ENCODE results near the gene ZYX.

The ZYX gene

DNA sequence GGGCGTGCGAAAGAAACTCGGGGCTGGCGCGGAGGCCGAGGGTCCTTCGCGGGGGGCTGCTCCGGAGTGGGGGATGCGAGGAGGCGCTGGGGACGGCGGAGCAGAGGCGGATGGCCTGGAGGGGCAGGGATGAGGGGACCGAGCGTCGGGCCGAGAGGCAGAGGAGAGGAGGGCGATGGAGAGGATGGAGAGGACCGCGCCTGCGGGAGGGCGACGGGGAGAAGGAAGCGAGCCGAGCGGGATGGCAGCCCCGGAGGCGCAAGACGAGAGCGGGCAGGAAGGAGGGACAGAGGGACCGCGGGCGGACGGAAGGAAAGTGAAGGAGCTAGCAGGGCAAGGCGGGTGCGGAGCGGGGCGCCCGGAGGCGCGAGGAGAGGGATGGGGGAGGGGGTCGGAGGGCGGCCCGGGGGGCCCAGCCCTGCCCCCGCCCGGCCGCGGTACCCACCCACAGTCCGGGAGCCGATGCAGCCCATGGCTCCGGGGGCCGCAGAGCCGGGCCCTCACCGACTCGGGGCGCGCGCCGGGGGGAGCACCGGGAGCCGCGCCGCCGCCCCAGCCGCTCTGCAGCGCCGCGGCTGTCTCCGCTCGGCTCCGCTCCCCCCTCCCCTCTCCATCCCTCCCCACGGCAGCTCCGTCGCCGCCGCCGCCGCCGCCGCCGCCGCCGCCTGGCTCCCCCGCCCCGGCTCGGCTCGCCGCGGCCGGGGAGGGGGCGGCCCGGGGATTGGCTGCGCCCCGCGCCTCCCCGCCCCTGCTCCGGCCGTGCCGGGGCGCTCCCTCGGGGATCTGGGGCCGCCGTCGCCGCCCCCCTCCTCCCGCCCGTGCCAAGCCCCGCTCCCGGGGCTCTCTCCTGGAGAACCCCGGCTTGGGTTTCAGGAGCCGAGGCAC is 18.8 kb upstream of the ZYX start, which contains the start of gene FAM131B:
TSS of gene FAM131B (minus strand) at position 583 of the 885 bp plus-strand sequence. CDS start at position 473, 110 bp downstream.
- DNase-seq (ENCODE audit: low read depth): no peak

DNA sequence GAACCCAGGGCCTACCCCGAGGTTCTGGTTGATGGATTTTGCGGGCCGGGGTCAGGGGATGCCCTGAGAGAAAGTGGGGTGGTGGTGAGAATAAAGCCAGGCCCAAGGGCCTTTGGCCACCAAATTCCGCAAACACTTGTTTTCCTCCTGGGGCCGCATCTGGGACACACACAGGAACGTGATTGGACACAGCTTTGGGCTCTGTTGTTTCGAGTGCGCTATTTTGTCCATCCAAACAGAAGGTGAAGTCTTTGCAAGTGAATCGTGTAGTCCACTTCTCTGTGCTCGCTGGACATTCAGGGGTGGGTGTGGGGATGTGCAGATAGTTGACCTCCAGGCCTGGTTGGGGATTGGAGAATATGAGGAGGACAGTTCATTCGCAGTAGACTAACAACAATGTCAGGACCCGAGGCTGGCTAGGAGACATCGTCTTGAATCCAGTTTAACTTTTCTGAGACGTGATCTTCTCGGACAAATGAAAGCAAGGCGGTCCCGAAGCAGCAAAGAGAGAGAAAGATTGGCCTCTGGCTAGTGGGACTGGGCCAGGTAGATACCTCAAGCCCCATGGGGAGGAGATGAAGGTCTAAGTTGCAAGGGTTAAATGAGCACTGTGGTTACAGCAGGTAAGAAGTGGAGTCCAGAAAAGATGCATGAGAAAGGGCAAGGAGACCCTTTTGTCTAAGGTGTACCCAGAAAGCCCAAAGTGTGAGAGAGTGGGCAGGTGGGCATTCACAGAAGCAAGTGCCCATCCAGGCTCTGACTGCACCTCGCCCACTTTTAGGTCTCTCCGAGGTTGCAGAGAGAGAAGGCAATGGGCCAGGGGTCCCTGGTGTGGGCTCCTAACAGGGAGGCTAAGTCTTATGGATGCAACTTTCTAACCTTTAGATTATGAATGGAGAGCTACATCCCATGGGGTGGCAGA is 17.9 kb upstream of the ZYX start:
- no peak for DNase-seq (ENCODE audit: low read depth)

DNA sequence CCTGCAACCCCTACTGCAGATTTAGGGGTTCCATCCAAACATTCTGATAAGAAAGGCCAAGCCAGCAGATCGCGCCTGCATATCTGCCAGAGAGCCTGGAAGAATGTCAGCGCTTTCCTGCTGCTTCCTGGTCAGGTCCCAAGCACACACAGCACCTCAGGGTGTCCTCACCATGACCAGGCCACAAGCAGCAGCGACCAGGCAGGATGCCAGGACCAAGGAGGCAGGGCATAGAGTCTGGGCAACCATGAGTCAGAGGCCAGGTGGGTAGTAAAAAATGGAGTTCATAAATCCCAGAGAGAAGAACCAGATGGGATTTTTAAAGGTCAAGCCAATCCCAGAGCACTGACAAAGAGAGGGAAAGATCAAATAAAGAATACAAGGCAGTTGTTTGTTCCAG is 13.2 kb upstream of the ZYX start:
- no peak for DNase-seq (ENCODE audit: low read depth)

DNA sequence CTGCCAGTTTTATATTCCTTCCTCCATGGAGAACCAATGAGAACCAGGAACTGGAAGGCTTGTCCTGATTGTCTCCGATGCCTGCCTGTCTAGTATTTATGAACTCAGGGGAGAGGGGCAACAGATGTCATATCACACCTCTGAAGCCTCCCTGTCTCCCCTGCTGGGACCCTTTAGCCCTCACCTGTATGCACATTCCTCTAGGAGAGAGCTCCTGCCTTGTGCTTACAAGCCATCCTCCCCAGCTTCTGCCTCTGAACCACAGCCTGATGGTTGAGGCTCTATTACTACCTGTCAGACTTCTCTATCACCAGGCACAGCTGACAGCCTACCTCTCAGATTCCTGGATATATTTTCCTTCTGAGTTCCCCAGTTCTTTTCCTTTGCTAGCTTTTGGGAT is 12.8 kb upstream of the ZYX start:
- no peak for DNase-seq (ENCODE audit: low read depth)

DNA sequence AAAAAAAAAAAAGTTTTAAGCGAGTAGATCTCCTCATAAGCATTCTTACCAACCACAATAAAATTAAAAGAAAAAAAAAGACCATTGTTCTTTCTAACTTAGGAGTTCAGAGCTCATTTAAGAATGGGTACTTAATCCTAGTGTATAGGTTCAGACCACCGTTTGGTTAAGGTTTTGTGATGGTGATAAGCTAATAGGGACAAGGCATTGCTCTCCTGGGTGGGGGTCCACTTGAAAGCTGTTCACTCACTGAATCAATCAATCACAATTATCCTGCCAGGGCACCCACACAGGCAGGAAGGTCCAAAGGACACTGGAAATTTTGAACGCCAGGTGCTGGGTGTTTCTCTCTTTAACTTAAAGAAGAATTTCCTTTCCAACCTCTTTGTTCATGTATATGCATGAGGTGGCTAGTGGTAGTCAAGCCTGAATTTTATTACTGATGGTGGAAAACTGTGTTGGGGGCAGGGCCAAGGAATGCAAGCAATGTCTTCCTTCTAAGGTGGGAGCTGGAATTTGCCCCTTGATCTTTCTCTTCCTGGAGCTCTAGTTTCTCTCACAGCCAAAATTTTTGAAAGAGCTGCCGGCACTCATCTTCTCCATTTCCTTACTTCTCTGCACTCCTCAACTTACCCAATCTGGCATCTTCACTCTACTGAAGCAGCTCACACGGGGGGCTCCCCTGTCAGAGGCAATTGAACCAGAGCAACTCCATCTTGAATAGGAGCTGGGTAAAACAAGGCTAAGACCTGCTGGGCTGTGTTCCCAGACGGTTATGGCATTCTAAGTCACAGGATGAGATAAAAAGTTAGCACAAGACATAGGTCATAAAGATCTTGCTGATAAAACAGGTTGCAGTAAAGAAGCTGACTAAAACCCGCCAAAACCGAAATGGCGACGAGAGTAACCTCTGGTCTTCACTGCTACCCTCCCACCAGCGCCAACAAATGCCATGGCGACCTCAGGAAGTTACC is 11.2 kb upstream of the ZYX start:
- DNase-seq (ENCODE audit: low read depth): no peak

DNA sequence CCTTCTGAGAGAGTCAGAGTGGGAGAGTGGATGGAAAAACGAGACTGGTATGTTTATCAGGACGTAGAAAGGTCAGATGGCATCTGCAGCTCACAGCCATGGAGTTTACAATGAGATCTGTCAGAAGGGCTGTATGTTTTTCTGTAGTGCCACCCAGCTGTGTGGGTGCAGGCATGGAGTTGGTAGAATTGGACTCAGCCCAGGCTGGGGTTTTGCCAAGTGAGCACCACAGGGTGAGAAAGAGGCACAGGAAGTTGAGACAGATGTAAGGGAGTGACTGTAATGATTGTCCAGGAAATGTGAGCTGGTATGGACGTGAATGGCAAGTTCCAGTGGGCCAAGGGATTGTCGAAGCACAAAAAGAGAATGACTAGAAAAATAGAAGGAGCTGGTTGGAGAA is 9.1 kb upstream of the ZYX start:
- DNase-seq (ENCODE audit: low read depth): no peak

DNA sequence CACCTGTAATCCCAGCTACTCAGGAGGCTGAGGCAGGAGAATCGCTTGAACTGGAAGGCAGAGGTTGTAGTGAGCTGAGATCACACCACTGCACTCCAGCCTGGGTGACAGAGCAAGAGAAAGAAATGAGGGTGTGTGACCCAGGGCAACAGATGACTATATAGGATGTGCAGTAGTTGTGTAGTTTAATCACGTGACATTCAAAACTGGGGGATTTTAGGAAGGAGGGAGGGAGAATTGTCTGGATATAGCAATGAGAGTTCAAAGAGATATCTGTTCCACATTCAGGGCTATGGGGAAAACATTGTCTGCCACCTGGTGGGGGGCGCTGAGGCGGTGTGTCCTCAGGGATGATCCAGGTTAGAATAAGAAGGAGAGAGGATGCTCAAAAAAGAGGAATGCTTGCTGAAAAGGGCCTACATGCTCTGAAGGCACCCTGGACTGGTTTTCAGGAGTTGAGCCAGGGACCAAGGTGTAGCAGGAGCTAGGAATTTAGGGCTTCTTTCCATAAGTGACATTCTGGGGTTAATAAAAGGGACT is 7.8 kb upstream of the ZYX start:
- DNase-seq (ENCODE audit: low read depth): no peak

DNA sequence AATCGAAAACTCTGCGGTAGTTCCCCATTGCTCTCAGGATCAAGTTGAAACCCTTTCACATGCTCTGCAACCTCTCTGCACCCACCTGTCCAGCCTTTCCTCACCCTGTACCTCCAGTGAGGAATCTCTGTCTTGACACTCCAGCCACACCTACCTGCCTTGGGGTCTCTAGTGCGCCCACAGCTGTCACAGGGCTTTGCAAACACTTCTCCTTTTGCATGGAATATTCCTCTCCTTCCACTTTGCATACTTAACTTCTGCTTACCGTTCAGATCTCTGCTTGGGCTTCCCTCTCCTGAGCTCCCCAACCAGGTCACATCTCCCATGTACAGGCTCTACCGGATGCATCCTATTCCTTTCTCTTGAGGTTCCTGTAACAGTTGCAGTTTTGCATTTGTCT is 6.6 kb upstream of the ZYX start:
- DNase-seq (ENCODE audit: low read depth): no peak

DNA sequence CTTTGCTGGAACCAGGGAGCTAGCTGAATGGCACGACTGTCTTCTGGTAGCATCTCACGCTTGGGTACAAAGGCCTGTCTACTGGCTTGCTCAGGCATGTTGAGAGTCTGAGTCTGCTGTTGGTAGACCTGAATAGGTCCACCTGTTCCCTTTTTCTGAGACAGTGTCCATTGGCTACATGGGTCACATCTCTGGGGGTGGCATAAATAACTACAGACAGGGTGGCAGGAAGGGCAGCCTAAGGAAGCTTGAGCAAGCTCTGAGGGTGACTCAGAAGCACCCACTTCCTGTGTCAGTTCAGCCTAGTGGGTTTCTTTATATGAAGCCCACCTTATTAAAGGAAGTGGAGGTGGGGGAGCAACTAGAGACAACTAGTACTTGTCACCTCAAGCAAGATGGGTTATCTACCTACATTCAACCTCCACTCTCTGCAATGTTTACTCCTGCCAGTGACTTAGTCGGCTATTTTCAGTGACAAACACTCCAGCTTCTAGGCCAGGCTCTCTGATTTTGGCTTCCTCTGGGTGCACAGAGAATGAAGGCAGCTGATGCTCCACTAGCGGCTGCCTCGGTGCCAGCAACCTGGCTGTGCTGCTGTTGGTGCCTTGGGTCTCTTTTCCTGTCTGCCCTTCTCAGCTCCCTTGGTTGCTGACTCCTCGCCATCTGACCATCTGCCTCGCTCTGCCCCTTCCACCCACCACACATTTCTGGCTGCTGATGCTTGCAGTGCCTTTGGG is 5.7 kb upstream of the ZYX start:
- DNase-seq (ENCODE audit: low read depth): no peak

DNA sequence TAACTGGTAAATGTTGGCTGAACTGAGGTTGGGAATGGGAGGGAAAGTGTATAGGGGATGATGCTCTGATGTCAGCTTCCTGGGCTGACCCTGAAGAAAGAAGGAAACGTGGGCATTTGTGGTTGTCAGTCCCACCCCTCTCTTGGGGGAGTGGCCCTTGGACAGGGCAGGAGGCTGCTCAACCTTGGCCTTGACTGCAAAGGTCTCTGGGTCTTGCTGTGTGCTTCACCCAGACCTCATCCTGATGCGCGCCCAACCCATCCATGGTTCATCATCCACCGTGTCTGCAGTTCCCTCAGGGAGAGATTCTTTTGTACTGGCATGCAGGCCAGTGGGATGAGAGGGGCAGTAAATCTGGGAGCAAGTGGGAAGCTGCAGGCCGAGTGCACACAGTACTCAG is 4.7 kb upstream of the ZYX start:
- no peak for DNase-seq (ENCODE audit: low read depth)

DNA sequence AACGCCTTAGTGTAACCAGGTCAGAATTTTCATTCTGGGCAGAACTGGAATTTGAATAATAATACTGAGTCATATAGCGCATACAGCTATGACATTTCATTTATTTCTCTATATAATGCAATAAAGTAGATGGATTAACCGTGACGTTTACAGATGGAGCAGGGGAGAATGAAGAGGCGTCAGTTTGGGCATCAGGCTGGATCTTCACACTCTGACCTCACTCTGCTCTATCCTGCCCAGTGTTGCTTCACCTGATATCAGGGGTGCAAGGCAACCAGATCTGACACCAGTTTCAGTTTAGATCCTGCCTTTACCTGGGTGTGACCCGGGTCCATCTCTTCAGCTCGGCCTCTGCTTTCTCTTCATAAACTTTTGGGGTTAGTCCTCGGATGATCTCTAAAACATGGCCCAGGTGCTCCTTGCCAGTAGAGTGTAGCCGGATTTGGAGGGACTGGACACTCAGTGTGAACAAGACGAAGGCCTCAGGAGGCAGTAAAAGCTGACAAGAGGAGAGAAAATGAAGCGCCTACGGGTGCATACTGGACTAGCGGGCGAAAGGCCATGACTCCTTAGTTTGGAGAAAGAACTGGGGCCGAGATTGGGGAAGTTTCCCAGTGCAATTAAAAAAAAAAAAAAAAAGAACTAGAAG is 1.4 kb upstream of the ZYX start:
- DNase-seq (ENCODE audit: low read depth): no peak

DNA sequence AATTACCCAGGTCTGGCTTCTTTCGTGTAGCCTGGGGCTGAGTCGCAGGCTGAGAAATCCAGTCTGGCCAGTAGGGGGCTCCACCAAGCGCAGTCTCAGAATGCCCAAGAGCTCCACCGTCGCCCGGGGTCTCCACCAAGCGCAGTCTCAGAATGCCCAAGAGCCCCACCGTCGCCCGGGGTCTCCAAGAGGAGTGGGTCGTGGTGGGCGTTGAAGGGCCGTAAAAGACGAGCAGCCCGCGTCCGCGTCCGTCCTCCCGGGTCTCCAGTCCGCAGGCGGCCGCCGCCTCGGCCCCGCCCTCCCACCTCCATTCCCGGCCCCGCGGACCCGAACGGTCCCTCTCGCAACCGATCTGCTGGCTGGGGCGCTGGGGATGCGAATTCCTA is 892 bp upstream of the ZYX start:
- DNase-seq (ENCODE audit: low read depth): no peak

DNA sequence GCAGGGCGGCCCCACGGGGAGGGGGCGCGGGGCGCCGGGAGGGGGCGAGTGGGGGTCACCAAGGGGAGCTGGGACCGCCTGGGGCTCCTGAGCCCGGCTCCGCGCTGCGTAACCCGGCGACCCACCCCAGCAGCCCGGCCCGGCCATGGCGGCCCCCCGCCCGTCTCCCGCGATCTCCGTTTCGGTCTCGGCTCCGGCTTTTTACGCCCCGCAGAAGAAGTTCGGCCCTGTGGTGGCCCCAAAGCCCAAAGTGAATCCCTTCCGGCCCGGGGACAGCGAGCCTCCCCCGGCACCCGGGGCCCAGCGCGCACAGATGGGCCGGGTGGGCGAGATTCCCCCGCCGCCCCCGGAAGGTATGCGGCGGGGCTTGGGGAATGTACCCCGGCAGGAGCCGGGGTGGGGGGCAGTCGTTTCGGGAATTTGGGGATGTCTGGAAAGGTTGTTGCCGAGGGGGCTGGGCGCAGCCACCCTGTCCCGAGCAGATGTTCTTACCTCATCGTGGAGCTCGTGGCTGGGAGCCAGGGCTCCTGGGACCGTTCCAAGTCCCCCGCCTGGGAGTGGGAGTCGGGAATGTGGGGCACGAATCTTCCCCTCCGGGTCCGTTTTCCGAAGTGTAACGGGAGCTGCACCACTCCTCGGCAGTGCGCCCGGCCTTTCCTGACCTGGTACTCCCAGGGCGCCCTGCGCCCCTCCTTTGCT is 431 bp downstream of the ZYX start:
- no peak for DNase-seq (ENCODE audit: low read depth)

DNA sequence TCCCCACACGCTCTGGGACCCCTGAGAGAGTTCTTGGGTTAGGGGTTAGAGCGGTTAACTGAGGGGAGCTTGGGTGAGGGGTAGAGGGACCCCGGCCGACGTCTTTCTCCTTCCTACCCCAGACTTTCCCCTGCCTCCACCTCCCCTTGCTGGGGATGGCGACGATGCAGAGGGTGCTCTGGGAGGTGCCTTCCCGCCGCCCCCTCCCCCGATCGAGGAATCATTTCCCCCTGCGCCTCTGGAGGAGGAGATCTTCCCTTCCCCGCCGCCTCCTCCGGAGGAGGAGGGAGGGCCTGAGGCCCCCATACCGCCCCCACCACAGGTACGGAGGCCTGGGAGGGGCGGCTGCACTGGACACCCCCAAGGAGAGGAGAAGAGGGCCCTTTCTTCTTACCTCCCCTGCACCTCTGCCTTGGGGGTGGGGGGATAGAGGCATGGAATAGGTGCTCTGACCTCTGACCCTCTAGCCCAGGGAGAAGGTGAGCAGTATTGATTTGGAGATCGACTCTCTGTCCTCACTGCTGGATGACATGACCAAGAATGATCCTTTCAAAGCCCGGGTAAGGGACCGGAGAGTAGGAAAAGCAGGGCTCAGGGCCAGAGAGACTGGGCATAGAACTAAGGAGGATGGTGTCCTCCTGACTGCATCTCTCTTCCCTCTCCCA is 1.1 kb downstream of the ZYX start:
- DNase-seq (ENCODE audit: low read depth): no peak

DNA sequence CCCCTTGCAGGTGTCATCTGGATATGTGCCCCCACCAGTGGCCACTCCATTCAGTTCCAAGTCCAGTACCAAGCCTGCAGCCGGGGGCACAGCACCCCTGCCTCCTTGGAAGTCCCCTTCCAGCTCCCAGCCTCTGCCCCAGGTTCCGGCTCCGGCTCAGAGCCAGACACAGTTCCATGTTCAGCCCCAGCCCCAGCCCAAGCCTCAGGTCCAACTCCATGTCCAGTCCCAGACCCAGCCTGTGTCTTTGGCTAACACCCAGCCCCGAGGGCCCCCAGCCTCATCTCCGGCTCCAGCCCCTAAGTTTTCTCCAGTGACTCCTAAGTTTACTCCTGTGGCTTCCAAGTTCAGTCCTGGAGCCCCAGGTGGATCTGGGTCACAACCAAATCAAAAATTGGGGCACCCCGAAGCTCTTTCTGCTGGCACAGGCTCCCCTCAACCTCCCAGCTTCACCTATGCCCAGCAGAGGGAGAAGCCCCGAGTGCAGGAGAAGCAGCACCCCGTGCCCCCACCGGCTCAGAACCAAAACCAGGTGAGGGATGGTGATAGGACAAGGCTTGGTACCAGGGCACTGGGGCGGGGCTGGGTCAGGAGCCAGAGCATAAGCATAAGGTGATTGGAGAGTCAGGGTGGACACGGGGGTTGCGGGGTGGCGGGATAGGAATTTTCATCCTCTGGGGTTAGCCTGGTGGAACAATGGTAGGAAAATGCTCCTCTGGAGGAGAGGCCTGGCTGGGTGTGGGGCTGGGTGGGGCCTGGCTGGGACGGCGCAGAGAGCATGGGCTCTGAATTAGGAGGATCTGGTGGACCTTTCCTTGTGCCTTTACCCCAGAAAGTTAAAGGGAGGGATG is 1.9 kb downstream of the ZYX start:
- DNase-seq (ENCODE audit: low read depth): no peak

DNA sequence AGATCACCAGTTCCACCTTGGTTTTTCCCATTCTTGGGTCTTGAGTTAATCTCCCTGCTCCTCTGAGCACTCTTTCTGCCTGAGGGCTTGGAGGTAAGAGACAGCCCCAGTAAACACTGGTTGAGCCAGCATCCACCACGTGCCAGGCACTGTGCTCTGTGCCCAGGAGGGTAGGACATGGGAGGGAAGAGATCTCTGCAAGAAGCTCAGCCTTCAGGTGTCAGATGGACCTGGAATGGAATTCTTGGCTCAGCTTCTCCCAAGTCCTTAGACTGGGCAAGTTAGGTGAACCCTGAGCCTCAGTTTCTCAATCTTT is 2.5 kb downstream of the ZYX start:
- DNase-seq (ENCODE audit: low read depth): no peak

DNA sequence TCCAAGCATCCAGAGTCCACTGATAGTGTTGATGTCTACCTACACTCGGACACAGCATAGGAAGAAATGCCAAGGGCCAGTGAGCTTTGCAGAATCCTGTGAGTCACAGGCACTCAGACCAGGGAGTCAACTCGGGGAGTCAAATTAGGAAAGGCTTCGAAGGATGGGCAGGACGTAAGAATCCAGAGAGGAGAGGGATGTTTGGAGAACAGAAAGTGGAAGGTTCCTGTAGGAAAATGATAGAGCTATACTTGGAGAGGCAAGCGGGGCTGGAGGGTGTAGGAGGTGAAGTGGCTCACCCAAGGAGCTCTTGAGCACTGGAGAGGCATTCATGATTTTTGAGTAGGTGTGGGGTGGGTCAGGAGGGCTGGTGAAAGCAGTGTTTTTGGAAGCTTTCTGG is 3.0 kb downstream of the ZYX start:
- DNase-seq (ENCODE audit: low read depth): no peak

Data from GM04503 (cell line).